HEK293 (cell line): ENCODE measurements around the gene RPL19.

ENCODE experiments used
- CTCF ChIA-PET: fragments of 350-600 bp; formaldehyde crosslinking; extraction: SDS; loops from one replicate; lab custom pipeline; 2021; ENCODE audit warnings: antibody characterized with exemption; lab: Yijun Ruan, JAX
- POLR2A ChIA-PET: fragments of 300-600 bp; formaldehyde crosslinking; extraction: SDS; loops from one replicate; lab custom pipeline; 2020; ENCODE audit warnings: antibody characterized with exemption, inconsistent platforms; lab: Yijun Ruan, JAX
- H3K27ac ChIP-seq: fragments of 200-500 bp; sonication (Bioruptor generic); 2 replicates; pipeline ENCODE4 v1.5.1; 2014; ENCODE audit warnings: low read depth, low read length, control low read depth, inconsistent platforms; ENCODE audit errors: extremely low read depth
- H3K36me3 ChIP-seq, 2 experiments: fragments of 200-500 bp in 1 of 2; sonication (Bioruptor generic) in 1 of 2; 1 replicate in 1 of 2; 2 replicates in 1 of 2; pipeline ENCODE4 v1.5.1; 2014 to 2017; ENCODE audit warnings: inconsistent platforms in 2 of 2, low read length in 2 of 2; ENCODE audit not compliant: control insufficient read depth in 2 of 2, insufficient read depth in 1 of 2
- H3K4me1 ChIP-seq: fragments of 200-500 bp; sonication (Bioruptor generic); 2 replicates; pipeline ENCODE4 v1.5.1; 2014; ENCODE audit warnings: mild to moderate bottlenecking, low read length, inconsistent platforms; ENCODE audit not compliant: control insufficient read depth, insufficient read depth
- H3K4me3 ChIP-seq: 2 replicates; pipeline ENCODE4 v1.5.1; 2011; ENCODE audit warnings: low read depth, mild to moderate bottlenecking, control low read depth, low read length, moderate library complexity
- H3K9me3 ChIP-seq: fragments of 200-500 bp; sonication (Bioruptor generic); 2 replicates; pipeline ENCODE4 v1.5.1; 2014; ENCODE audit warnings: low read depth, low read length, inconsistent platforms; ENCODE audit not compliant: control insufficient read depth, insufficient read depth
- ATF2 ChIP-seq: fragments of 450-650 bp; formaldehyde crosslinking; IDR thresholded peaks from 2 replicates; pipeline ENCODE4 v1.5.1; 2016; ENCODE audit warnings: missing biosample characterization, missing genetic modification characterization, low read depth
- BCL11A ChIP-seq: fragments of 450-650 bp; formaldehyde crosslinking; IDR thresholded peaks from 2 replicates; pipeline ENCODE4 v1.5.1; 2016; ENCODE audit warnings: low read depth, missing biosample characterization, missing genetic modification characterization
- ELK4 ChIP-seq: IDR thresholded peaks from 2 replicates; pipeline ENCODE4 v1.6.1; 2011; ENCODE audit warnings: mild to moderate bottlenecking, low read depth, low read length, borderline replicate concordance
- GLI2 ChIP-seq: fragments of 450-650 bp; formaldehyde crosslinking; IDR thresholded peaks from 2 replicates; pipeline ENCODE4; 2017; ENCODE audit warnings: missing biosample characterization, missing genetic modification characterization, low read depth, borderline replicate concordance
- HOXA7 ChIP-seq: sonication (generic); formaldehyde crosslinking; IDR thresholded peaks from 2 replicates; pipeline ENCODE4 v1.8.1; 2022; ENCODE audit warnings: missing genetic modification reagents, borderline replicate concordance
- KLF10 ChIP-seq: fragments of 450-650 bp; IDR thresholded peaks from 2 replicates; pipeline ENCODE4 v1.5.1; 2018; ENCODE audit warnings: missing biosample characterization, mild to moderate bottlenecking, missing genetic modification characterization
- PRDM10 ChIP-seq: fragments of 450-650 bp; formaldehyde crosslinking; IDR thresholded peaks from 2 replicates; pipeline ENCODE4 v1.5.1; 2016; ENCODE audit warnings: missing biosample characterization, missing genetic modification characterization
- PRDM2 ChIP-seq: fragments of 450-650 bp; formaldehyde crosslinking; IDR thresholded peaks from 2 replicates; pipeline ENCODE4 v1.5.1; 2016; ENCODE audit warnings: missing biosample characterization, missing genetic modification characterization, borderline replicate concordance
- RBAK ChIP-seq: fragments of 450-650 bp; formaldehyde crosslinking; IDR thresholded peaks from 2 replicates; pipeline ENCODE4 v1.5.1; 2016; ENCODE audit warnings: missing biosample characterization, missing genetic modification characterization
- ZNF114 ChIP-seq: fragments of 450-650 bp; formaldehyde crosslinking; IDR thresholded peaks from 2 replicates; pipeline ENCODE4 v1.5.0; 2017; ENCODE audit warnings: missing biosample characterization, missing genetic modification characterization
- ZNF121 ChIP-seq: fragments of 450-650 bp; formaldehyde crosslinking; IDR thresholded peaks from 2 replicates; pipeline ENCODE4 v1.5.1; 2016; ENCODE audit warnings: missing biosample characterization, missing genetic modification characterization
- ZNF132 ChIP-seq: fragments of 450-650 bp; formaldehyde crosslinking; IDR thresholded peaks from 2 replicates; pipeline ENCODE4 v1.5.1; 2017; ENCODE audit warnings: missing biosample characterization, missing genetic modification characterization, borderline replicate concordance
- ZNF140 ChIP-seq: fragments of 450-650 bp; formaldehyde crosslinking; IDR thresholded peaks from 2 replicates; pipeline ENCODE4 v1.5.1; 2016; ENCODE audit warnings: missing biosample characterization, missing genetic modification characterization
- ZNF169 ChIP-seq: fragments of 450-650 bp; formaldehyde crosslinking; IDR thresholded peaks from 2 replicates; pipeline ENCODE4 v1.5.1; 2016; ENCODE audit warnings: missing biosample characterization, missing genetic modification characterization
- ZNF221 ChIP-seq: fragments of 450-650 bp; formaldehyde crosslinking; IDR thresholded peaks from 2 replicates; pipeline ENCODE4 v1.5.1; 2017; ENCODE audit warnings: missing biosample characterization, missing genetic modification characterization, borderline replicate concordance
- ZNF26 ChIP-seq: fragments of 450-650 bp; formaldehyde crosslinking; IDR thresholded peaks from 2 replicates; pipeline ENCODE4 v1.5.1; 2016; ENCODE audit warnings: missing biosample characterization, missing genetic modification characterization
- ZNF341 ChIP-seq: fragments of 450-650 bp; formaldehyde crosslinking; IDR thresholded peaks from 2 replicates; pipeline ENCODE4; 2016; ENCODE audit warnings: low read depth, missing biosample characterization, missing genetic modification characterization
- ZNF449 ChIP-seq: fragments of 450-650 bp; formaldehyde crosslinking; IDR thresholded peaks from 2 replicates; pipeline ENCODE4 v1.5.1; 2017; ENCODE audit warnings: missing biosample characterization, mild to moderate bottlenecking, missing genetic modification characterization, moderate library complexity
- ZNF473 ChIP-seq: fragments of 450-650 bp; formaldehyde crosslinking; IDR thresholded peaks from 2 replicates; pipeline ENCODE4 v1.5.1; 2017; ENCODE audit warnings: missing biosample characterization, missing genetic modification characterization
- ZNF501 ChIP-seq: fragments of 450-650 bp; formaldehyde crosslinking; IDR thresholded peaks from 2 replicates; pipeline ENCODE4 v1.5.1; 2016; ENCODE audit warnings: missing biosample characterization, missing genetic modification characterization
- ZNF571 ChIP-seq: fragments of 450-650 bp; formaldehyde crosslinking; IDR thresholded peaks from 2 replicates; pipeline ENCODE4 v1.5.0; 2017; ENCODE audit warnings: missing biosample characterization, missing genetic modification characterization
- ZNF792 ChIP-seq: fragments of 450-650 bp; formaldehyde crosslinking; IDR thresholded peaks from 2 replicates; pipeline ENCODE4 v1.5.1; 2016; ENCODE audit warnings: missing biosample characterization, missing genetic modification characterization

RPL19 gene

GRCh38 chr17:39153599-39154051, 46.5 kb upstream of the RPL19 start:
- ChIA-PET POLR2A (interaction anchor here (0.5 to 4.3 kb wide), 22 partner anchors 11 to 973 kb away, joined by 3 to 42 read pairs (median 4); partner anchors contain the start of genes CWC25, LASP1, RPL19 and RPL23), CTCF (interaction anchor here (0.5 to 12.4 kb wide), 74 partner anchors 9 to 1533 kb away, joined by 3 to 266 read pairs (median 5); partner anchors contain the start of genes ARL5C, LASP1, PIP4K2B and PSMB3)
- peak overlapping the region; percentile 79 for H3K27ac ChIP-seq
- peak; percentile 41; the same call in 1 of the 2 replicates for TF ChIP-seq ZNF449
- TF ChIP-seq RBAK (tag by site-specific recombination) = no peak
- TF ChIP-seq ZNF26 (tag by site-specific recombination) = no peak
- no peak for TF ChIP-seq ZNF169 (tag by site-specific recombination)
- no peak for TF ChIP-seq ZNF140
- TF ChIP-seq ZNF341 (tag by site-specific recombination) = 0 out of 2 replicates have a peak, but pooled peaks have one; percentile 13
- TF ChIP-seq ZNF132 (tag by site-specific recombination) = no peak
- TF ChIP-seq HOXA7 (CRISPR knock-in tag) = no peak
- TF ChIP-seq ATF2 = no peak
- TF ChIP-seq PRDM2 (tag by site-specific recombination) = no peak
- TF ChIP-seq ZNF121 (tag by site-specific recombination) = no peak
- TF ChIP-seq ZNF114 (tag by site-specific recombination) = no peak
- TF ChIP-seq ZNF501 (tag by site-specific recombination) = no peak
- TF ChIP-seq GLI2 (tag by site-specific recombination) = no peak
- TF ChIP-seq ELK4 = no peak
- 0 out of 2 replicates have a peak, but pooled peaks have one; percentile 49 for TF ChIP-seq ZNF221 (tag by site-specific recombination)
- no peak for TF ChIP-seq PRDM10
- no peak for TF ChIP-seq ZNF473 (tag by site-specific recombination)
- no peak for TF ChIP-seq BCL11A (tag by site-specific recombination)
- no peak for TF ChIP-seq ZNF792 (tag by site-specific recombination)
- TF ChIP-seq ZNF571 = no peak
- TF ChIP-seq KLF10 = peak; percentile 54; the same call in 1 of the 2 replicates

More at GRCh38 chr17:39153599-39154051, 46.5 kb upstream of the RPL19 start:
- Histone ChIP-seq H3K9me3 (no peaks in the 10 kb centered on the region), H3K4me1 (peaks cover 3% of the 10 kb centered on the region), H3K4me3 (peak overlapping the region; percentile 62), H3K36me3 (no peaks in the 10 kb centered on the region)
